GM20000 (cell line): ENCODE data around the gene UBQLN4.

Experiments
- DNase-seq: peaks from one replicate; pipeline ENCODE4 v3.0.0; 2012; ENCODE audit warnings: low spot score
- TF ChIP-seq, protein P1 (sequence below): IDR thresholded peaks from 2 replicates; pipeline ENCODE4 v1.5.1; 2012; ENCODE audit warnings: mild to moderate bottlenecking, control low read depth; ENCODE audit errors: extremely low read depth, missing control alignments

Gene UBQLN4

GRCh38 chr1:155989242-155990004 is 64.2 kb downstream of the UBQLN4 start:
- DNase-seq = peak; percentile 74
- TF ChIP-seq, protein P1, sequence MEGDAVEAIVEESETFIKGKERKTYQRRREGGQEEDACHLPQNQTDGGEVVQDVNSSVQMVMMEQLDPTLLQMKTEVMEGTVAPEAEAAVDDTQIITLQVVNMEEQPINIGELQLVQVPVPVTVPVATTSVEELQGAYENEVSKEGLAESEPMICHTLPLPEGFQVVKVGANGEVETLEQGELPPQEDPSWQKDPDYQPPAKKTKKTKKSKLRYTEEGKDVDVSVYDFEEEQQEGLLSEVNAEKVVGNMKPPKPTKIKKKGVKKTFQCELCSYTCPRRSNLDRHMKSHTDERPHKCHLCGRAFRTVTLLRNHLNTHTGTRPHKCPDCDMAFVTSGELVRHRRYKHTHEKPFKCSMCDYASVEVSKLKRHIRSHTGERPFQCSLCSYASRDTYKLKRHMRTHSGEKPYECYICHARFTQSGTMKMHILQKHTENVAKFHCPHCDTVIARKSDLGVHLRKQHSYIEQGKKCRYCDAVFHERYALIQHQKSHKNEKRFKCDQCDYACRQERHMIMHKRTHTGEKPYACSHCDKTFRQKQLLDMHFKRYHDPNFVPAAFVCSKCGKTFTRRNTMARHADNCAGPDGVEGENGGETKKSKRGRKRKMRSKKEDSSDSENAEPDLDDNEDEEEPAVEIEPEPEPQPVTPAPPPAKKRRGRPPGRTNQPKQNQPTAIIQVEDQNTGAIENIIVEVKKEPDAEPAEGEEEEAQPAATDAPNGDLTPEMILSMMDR = peak; percentile 99
